Kidney (tissue), 14 donors: ENCODE results near the gene LRP6. TPM values are rescaled to one million over a fixed set of nuclear protein-coding genes. Genes with fewer than 3 reads are reported as not detected.

Experiments
- DNase-seq, 5 donors: peaks; one replicate each; pipeline ENCODE4 v3.0.0-alpha.2; 2013 to 2020
- FAIRE-seq: peaks from 2 replicates; lab custom pipeline; 2012; peaks lifted over from hg19 to GRCh38; lab: Jason Lieb, UNC
- H3K27ac ChIP-seq, 2 donors: one replicate each; pipeline ENCODE4 v1.7.0; 2013; ENCODE audit warnings: low read depth in 2 of 2, low read length in 2 of 2, inconsistent platforms in 1 of 2
- H3K27me3 ChIP-seq: one replicate; pipeline ENCODE4 v1.7.1; 2013; ENCODE audit warnings: low read length, inconsistent platforms; ENCODE audit not compliant: control insufficient read depth, insufficient read depth
- H3K36me3 ChIP-seq, 3 donors: one replicate each; pipeline versions ENCODE4 v1.7.0 to v1.7.1; 2013; ENCODE audit warnings: low read length in 3 of 3, control low read depth in 1 of 3, inconsistent platforms in 1 of 3; ENCODE audit not compliant: insufficient read depth in 3 of 3, control insufficient read depth in 2 of 3
- H3K4me1 ChIP-seq, 3 donors: one replicate each; pipeline versions ENCODE4 v1.7.0 to v1.7.1; 2013; ENCODE audit warnings: low read length in 3 of 3, inconsistent platforms in 1 of 3, low read depth in 1 of 3; ENCODE audit not compliant: control insufficient read depth in 2 of 3, insufficient read depth in 2 of 3
- H3K4me3 ChIP-seq, 3 donors: one replicate each; pipeline versions ENCODE4 v1.7.0 to v1.8.1; 2013; ENCODE audit warnings: low read length in 3 of 3, control low read depth in 1 of 3, inconsistent platforms in 1 of 3
- H3K9ac ChIP-seq, 3 donors: one replicate each; pipeline versions ENCODE4 v1.7.0 to v1.7.1; 2013; ENCODE audit warnings: low read length in 3 of 3, control low read depth in 1 of 3, inconsistent platforms in 1 of 3
- H3K9me3 ChIP-seq, 3 donors: one replicate each; pipeline versions ENCODE4 v1.7.0 to v1.7.1; 2013; ENCODE audit warnings: low read length in 3 of 3, control low read depth in 1 of 3, inconsistent platforms in 1 of 3; ENCODE audit not compliant: control insufficient read depth in 2 of 3, insufficient read depth in 1 of 3
- intact Hi-C: fragments of 100-400 bp; cut with DNase I; formaldehyde crosslinking; loops from one replicate; pipeline ENCODE4 v1.11.1; 2022
- microRNA-seq: library from miRNA; unstranded; fragments of <30 nt; microRNA quantifications from one replicate; pipeline ENCODE4 v1.2.0, GENCODE V29; 2020
- polyA plus RNA-seq: library from polyadenylated mRNA; stranded (reverse); fragments of 350-450 nt; fragmentation: Illumina TruSeq; extraction: RNeasy Lipid Tissue Mini Kit (QIAGEN cat#74804); gene quantifications from one replicate; pipeline ENCODE4 v1.2.3, GENCODE V29; 2014; ENCODE audit warnings: low read depth, low replicate concordance; ENCODE audit not compliant: insufficient read depth
- total RNA-seq: library from RNA; stranded (reverse); fragmentation: NEBNext Ultra II Directional; extraction: Animal tissue kit (Norgen Biotek cat#: 25700); gene quantifications from one replicate; pipeline ENCODE4 v1.2.1, GENCODE V29; 2021
- TF ChIP-seq, protein P1 (sequence below): IDR thresholded peaks from 3 replicates; pipeline ENCODE4 v1.5.1; 2012; ENCODE audit warnings: mild to moderate bottlenecking, moderate library complexity, borderline replicate concordance; ENCODE audit not compliant: insufficient read depth; ENCODE audit errors: extremely low read depth
- donor health status: control.
- donor health status: control.
- donor health status: control.
- donor health status: control.
- donor health status: control.
- donor health status: DM: yes; HTN: yes; CAD: no.
- donor health status: Normal renal cell carcinoma (clear cell type).

Gene LRP6
- total and polyA plus RNA-seq, 2 donors from 2014 or later: 7.5 to 44.1 TPM

DNA sequence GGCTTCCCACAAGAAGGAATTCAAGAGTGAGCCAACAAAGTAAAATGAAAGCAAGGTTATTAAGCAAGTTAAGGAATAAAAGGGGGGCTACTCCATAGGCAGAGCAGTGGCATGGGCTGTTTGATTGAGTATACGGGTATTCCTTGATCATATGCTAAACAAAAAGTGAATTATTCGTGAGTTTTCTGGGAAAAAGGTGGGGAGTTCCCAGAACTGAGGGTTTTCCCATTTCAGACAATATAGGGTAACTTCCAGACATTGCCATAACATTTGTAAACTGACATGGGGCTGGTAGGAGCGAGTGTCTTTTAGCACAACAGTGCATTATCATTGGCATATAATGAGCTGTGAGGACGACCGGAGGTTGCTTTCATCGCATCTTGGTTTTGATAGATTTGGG lies 198.1 kb downstream of the LRP6 start:
- Histone ChIP-seq H3K9ac (no peak overlapping the region), H3K36me3 (no peaks in the 10 kb centered on the region), H3K4me1 (no peaks in the 10 kb centered on the region), H3K27ac (no peak overlapping the region), H3K4me3 (no peak overlapping the region), H3K27me3 (no peaks in the 10 kb centered on the region), H3K9me3 (no peaks in the 10 kb centered on the region)
- FAIRE-seq (no peak), DNase-seq (no peak)
- intact Hi-C loops: no loop called here
- TF ChIP-seq, protein P1, sequence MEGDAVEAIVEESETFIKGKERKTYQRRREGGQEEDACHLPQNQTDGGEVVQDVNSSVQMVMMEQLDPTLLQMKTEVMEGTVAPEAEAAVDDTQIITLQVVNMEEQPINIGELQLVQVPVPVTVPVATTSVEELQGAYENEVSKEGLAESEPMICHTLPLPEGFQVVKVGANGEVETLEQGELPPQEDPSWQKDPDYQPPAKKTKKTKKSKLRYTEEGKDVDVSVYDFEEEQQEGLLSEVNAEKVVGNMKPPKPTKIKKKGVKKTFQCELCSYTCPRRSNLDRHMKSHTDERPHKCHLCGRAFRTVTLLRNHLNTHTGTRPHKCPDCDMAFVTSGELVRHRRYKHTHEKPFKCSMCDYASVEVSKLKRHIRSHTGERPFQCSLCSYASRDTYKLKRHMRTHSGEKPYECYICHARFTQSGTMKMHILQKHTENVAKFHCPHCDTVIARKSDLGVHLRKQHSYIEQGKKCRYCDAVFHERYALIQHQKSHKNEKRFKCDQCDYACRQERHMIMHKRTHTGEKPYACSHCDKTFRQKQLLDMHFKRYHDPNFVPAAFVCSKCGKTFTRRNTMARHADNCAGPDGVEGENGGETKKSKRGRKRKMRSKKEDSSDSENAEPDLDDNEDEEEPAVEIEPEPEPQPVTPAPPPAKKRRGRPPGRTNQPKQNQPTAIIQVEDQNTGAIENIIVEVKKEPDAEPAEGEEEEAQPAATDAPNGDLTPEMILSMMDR: no peak

Small RNA genes lying within 50 kb of the gene (microRNA-seq; reads per million reads assigned to microRNA genes)
- not detected for gene MIR1244-4

Other genes with a start within 250 kb of the LRP6 start
- gene BCL2L14, start 196.1 kb downstream of the LRP6 start, total RNA-seq: 2.7 TPM
- 2.2 TPM for gene BCL2L14, start 196.1 kb downstream of the LRP6 start, polyA plus RNA-seq
- 38.7 TPM for gene MANSC1, start 83.2 kb upstream of the LRP6 start, total RNA-seq
- gene MANSC1, start 83.2 kb upstream of the LRP6 start, polyA plus RNA-seq: 14.1 TPM
- 14.0 TPM for gene BORCS5, start 90.0 kb upstream of the LRP6 start, total RNA-seq
- gene BORCS5, start 90.0 kb upstream of the LRP6 start, polyA plus RNA-seq: 11.2 TPM